Superior temporal gyrus (tissue), 1 donor: Measurements from ENCODE around the gene PRAMEF9.
"Not testable (repeated sequence)": the region's sequence is repeated elsewhere in the genome, so short reads cannot be mapped to it uniquely, and the experiment has no call there.

Source experiments
- DNase-seq: peaks from one replicate; pipeline ENCODE4 v3.0.0-alpha.2; 2016; ENCODE audit errors: extremely low spot score

The PRAMEF9 gene

DNA sequence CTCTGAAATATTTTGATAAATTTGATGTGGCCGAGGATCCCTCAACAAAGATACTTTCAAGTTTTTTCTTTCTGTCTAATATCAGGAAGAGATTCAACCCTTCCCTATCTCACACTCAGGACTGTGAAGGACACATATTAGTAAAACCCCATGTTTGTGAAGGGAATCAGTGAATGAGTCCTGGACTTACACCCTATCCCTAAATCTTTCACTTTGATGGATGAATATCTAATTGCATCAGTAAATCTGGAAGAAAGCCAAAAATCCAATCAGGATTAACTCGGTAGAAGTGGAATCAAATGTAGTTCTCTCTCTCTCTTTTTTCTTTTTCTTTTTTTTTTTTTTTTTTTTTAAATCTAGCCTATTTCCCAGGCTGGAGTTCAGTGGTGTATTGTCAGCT is at the start of gene PRAMEF9:
Gene PRAMEF9 (plus strand): TSS at position 301 of the 400 bp plus-strand sequence. CDS start 3,433 bp downstream, outside the sequence.
- not testable (repeated sequence) for DNase-seq

- not testable (repeated sequence) for DNase-seq
These were observed 15.7 kb upstream of the PRAMEF9 start, which contains the start of gene PRAMEF26 for GRCh38 chr1:13155909-13156308. TSS of gene PRAMEF26 (minus strand) at chr1:13156009. CDS start at chr1:13153095, 2,914 bp downstream.

DNA sequence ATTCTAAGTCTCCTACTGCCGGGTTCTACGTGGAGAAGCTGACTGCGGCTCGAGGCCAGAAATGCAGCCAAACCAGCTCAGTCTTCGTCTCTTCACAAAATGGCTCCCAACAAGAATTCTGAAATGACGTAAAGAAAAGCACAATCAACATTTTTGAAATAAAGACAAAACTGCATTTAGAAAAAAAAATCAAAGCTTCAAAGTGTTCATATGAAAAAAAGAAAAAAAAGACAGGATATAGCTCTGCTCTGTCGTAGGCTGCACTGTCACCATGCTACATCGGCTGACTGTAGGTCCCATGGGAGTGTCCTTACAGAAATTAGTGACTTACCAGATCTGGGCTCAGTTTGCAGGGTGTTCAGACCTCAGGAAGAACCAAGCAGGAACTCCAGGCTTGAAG is 6.1 kb upstream of the PRAMEF9 start, which contains the start of gene HNRNPCL4:
Gene HNRNPCL4 (minus strand): TSS at position 101 of the 400 bp plus-strand sequence. CDS start 164 bp downstream, outside the sequence.
- DNase-seq, result not testable (repeated sequence)

- DNase-seq, result not testable (repeated sequence)
These were observed 29.7 kb downstream of the PRAMEF9 start, which contains the start of gene PRAMEF13 for GRCh38 chr1:13201309-13201708. TSS of gene PRAMEF13 (minus strand) at chr1:13201409. CDS start at chr1:13199589, 1,820 bp downstream.

- DNase-seq, result not testable (repeated sequence)
These were observed 37.1 kb downstream of the PRAMEF9 start for GRCh38 chr1:13208712-13209111.

- not testable (repeated sequence) for DNase-seq
These were observed 45.0 kb downstream of the PRAMEF9 start for GRCh38 chr1:13216619-13217018.

DNA sequence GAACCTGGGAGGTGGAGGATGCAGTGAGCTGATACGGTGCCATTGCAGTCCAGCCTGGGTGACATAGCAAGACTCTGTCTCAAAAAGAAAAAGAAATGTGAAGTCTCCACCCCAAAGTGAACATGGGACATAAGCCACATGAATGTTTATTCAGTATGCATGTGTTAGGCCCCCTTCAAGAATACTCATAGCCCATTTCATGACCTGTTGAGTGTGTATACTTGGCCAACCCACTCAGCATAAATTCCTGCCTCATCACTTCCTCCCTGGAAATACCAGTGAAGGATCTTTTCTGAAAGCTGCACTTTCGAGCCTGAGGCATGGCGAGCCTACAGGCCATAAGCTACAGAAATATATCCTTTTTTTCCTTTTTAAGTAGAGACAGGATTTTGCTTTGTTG is 47.6 kb downstream of the PRAMEF9 start:
- DNase-seq, result not testable (repeated sequence)

- DNase-seq, result not testable (repeated sequence)
These were observed 51.1 kb downstream of the PRAMEF9 start for GRCh38 chr1:13222788-13223187.

DNA sequence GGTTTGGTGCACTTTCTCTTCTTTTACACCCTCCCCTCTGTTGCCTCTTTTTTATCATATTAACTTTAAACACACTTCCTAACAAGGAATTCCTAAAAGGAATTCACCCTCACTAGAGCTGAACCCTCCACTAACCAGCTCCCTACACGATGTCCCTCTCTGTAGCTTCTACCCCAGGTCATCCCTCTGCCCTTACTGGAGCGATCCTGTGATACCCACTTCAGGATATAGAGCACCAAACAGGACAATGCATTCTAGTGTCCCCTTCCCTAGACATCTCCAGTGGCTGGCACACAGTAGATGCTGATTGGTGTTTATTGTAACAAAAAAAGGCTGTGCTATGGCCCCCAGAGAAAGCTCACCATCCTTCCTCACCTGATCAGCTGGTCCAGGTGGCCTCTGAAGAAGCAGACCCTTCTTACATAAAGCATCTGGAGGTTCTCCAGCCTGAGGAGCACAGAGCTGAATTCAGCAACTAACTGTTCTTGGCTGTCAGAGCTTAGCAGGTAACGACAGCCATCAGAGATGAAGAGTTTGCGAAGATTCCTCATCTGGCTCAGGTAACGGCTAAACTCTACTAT is 52.9 kb downstream of the PRAMEF9 start:
- no peak for DNase-seq

DNA sequence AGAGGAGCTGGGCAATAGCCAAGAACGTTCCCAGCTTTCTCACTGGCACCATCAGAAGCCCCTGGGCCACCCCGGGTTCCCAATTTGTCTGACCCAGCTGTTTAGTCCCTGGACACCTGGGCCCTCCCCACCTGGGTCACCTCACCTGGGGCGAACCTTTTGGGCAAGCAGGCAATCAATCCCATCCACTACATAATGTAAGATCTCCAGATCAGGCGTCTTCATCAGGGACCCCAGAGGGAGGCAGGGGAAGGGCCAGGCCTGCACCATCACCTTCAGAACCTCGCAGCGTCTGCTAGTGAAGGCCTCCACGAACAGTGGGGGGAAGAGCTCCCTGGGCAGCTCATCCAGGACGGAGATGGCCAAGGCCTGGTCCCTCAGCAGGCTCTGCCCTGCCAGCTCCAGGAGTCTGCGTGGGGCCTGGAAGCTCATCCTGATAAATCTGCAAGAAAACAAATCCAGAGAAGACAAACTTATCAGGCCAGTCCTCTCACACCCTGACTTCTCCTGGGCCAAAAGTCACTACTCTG is 54.1 kb downstream of the PRAMEF9 start, which contains the start of gene PRAMEF18:
Gene PRAMEF18 (minus strand): TSS at position 480 of the 530 bp plus-strand sequence. CDS start 48 bp downstream, at position 432.
- DNase-seq, result not testable (repeated sequence)

DNA sequence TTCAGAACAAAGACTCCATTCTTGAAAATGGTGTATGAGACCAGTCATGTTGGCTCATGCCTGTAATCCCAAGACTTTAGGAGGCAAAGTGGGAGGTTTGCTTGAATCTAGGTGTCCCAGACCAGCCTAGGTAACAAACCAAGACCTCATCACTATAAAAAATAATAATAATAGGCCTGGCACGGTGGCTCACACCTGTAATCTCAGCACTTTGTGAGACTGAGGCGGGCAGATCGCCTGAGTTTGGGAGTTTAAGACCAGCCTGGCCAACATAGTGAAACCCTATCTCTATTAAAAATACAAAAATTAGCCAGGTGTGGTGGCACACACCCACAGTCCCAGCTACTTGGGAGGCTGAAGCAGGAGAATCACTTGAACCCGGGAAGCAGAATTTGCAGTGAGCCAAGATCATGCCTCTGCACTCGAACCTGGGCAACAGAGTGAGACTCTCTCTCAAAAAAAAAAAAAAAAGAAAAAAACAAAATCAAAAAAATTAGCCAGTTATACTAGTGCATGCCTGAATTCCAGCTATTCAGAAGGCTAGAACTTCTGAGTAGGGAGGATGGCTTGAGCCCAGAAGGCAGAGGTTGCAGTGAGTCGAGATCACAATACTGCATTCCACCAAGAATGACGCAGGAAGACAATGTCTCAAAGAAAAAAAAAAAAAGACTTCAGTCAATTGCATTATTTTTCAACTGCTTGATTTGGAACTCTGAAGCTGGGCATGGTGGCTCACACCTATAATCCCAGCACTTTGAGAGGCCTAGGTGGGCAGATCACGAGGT is 55.8 kb downstream of the PRAMEF9 start:
- DNase-seq, result not testable (repeated sequence)

DNA sequence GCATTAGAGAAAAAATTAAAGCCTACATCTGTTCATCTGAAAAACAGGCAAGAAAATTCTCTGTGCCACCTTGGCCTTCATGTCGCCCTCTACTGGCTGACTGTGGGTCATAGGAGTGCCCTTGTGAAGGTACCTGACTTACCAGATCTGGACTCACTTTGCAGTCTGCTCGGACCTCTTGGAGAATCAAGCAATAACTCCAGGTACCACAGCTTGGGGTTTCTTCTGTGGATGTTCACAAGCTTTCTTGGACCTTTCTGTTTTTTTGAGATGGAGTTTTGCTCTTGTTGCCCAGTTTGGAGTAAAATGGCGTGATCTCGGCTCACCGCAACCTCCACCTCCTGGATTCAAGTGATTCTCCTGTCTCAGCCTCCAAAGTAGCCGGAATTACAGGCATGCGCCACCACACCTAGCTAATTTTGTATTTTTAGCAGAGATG is 56.7 kb downstream of the PRAMEF9 start:
- peak; percentile 20 for DNase-seq
